Neuronal stem cell (in vitro differentiated cells): ENCODE data around the gene MEF2C.

ENCODE experiments used
- DNase-seq: peaks from one replicate; pipeline ENCODE4 v3.0.0-alpha.2; 2013; ENCODE audit warnings: low spot score
- H2AFZ ChIP-seq: one replicate; pipeline ENCODE4 v1.6.1; 2013; ENCODE audit warnings: mild to moderate bottlenecking, low read length, inconsistent platforms
- H2AK5ac ChIP-seq: 2 replicates; pipeline ENCODE4 v1.6.1; 2013; ENCODE audit warnings: low read depth, mild to moderate bottlenecking, inconsistent platforms, low read length, moderate library complexity, mixed read lengths
- H2BK120ac ChIP-seq: 2 replicates; pipeline ENCODE4 v1.6.1; 2013; ENCODE audit warnings: low read depth, mild to moderate bottlenecking, inconsistent platforms, low read length, moderate library complexity, mixed read lengths
- H2BK12ac ChIP-seq: one replicate; pipeline ENCODE4 v1.6.1; 2013; ENCODE audit warnings: low read length, inconsistent platforms
- H2BK15ac ChIP-seq: 2 replicates; pipeline ENCODE4 v1.6.1; 2013; ENCODE audit warnings: mild to moderate bottlenecking, low read length, inconsistent platforms, mixed read lengths
- H2BK5ac ChIP-seq: one replicate; pipeline ENCODE4 v1.6.1; 2013; ENCODE audit warnings: inconsistent platforms, mild to moderate bottlenecking, low read length, moderate library complexity
- H3K14ac ChIP-seq: one replicate; pipeline ENCODE4 v1.6.1; 2013; ENCODE audit warnings: low read length, inconsistent platforms
- H3K18ac ChIP-seq: 2 replicates; pipeline ENCODE4 v1.6.1; 2013; ENCODE audit warnings: low read length, inconsistent platforms
- H3K23ac ChIP-seq: 2 replicates; pipeline ENCODE4 v1.6.1; 2013; ENCODE audit warnings: low read depth, mild to moderate bottlenecking, mixed read lengths, low read length, inconsistent platforms; ENCODE audit not compliant: poor library complexity
- H3K27ac ChIP-seq: replicated peaks from 3 replicates; pipeline ENCODE4 v1.5.1; 2013; ENCODE audit warnings: low read length, inconsistent platforms
- H3K27me3 ChIP-seq, 3 experiments: 2 replicates each; pipeline ENCODE4 v1.6.1; 2013; ENCODE audit warnings: low read length in 3 of 3, mild to moderate bottlenecking in 2 of 3, inconsistent platforms in 1 of 3, low read depth in 1 of 3, mixed read lengths in 1 of 3, moderate library complexity in 1 of 3; ENCODE audit not compliant: control insufficient read depth in 3 of 3, insufficient read depth in 3 of 3
- H3K36me3 ChIP-seq, 2 donors: replicated peaks in 1 of 2; 2 replicates each; pipeline ENCODE4 v1.6.1; 2013; ENCODE audit warnings: low read length in 2 of 2; ENCODE audit not compliant: control insufficient read depth in 2 of 2, insufficient read depth in 2 of 2
- H3K4ac ChIP-seq: 2 replicates; pipeline ENCODE4 v1.6.1; 2013; ENCODE audit warnings: inconsistent platforms, mild to moderate bottlenecking, low read length, moderate library complexity
- H3K4me1 ChIP-seq, 2 donors: 1 replicate in 1 of 2; 2 replicates in 1 of 2; pipeline ENCODE4 v1.6.1; 2013; ENCODE audit warnings: low read length in 2 of 2, low read depth in 1 of 2; ENCODE audit not compliant: control insufficient read depth in 2 of 2, insufficient read depth in 1 of 2
- H3K4me2 ChIP-seq: one replicate; pipeline ENCODE4 v1.6.1; 2013; ENCODE audit warnings: mild to moderate bottlenecking, low read length, inconsistent platforms; ENCODE audit not compliant: insufficient read depth, poor library complexity, severe bottlenecking
- H3K4me3 ChIP-seq, 2 donors: 2 replicates each; pipeline ENCODE4 v1.5.1; 2013; ENCODE audit warnings: low read length in 2 of 2, mild to moderate bottlenecking in 2 of 2, inconsistent platforms in 1 of 2, moderate library complexity in 1 of 2
- H3K79me1 ChIP-seq: one replicate; pipeline ENCODE4 v1.6.1; 2013; ENCODE audit warnings: low read depth, mild to moderate bottlenecking, inconsistent platforms, low read length, moderate library complexity
- H3K9ac ChIP-seq: one replicate; pipeline ENCODE4 v1.6.1; 2013; ENCODE audit warnings: mild to moderate bottlenecking, low read depth, low read length, inconsistent platforms; ENCODE audit not compliant: poor library complexity
- H3K9me3 ChIP-seq, 2 donors: replicated peaks in 1 of 2; 2 replicates each; pipeline versions ENCODE3 to v1.6.1; 2013; ENCODE audit warnings: low read length in 2 of 2, mild to moderate bottlenecking in 2 of 2, inconsistent platforms in 1 of 2, low read depth in 1 of 2, mixed read lengths in 1 of 2, moderate library complexity in 1 of 2; ENCODE audit not compliant: control insufficient read depth in 2 of 2, insufficient read depth in 1 of 2
- H4K8ac ChIP-seq: one replicate; pipeline ENCODE4 v1.6.1; 2013; ENCODE audit warnings: low read depth, mild to moderate bottlenecking, inconsistent platforms, low read length, moderate library complexity
- H4K91ac ChIP-seq: one replicate; pipeline ENCODE4 v1.6.1; 2013; ENCODE audit warnings: low read length, low read depth, mild to moderate bottlenecking, inconsistent platforms; ENCODE audit not compliant: poor library complexity
- WGBS, 2 donors: extraction: QIAGEN DNeasy Blood & Tissue Kit; methylation state at CpG; one replicate each; pipeline ENCODE4 v1.1.7; 2013; ENCODE audit warnings: missing lambda C conversion rate in 2 of 2, mixed read lengths in 1 of 2; ENCODE audit not compliant: insufficient read length in 2 of 2, insufficient replicate concordance in 1 of 2; ENCODE audit errors: extremely low coverage in 2 of 2; 5-methylcytosine and 5-hydroxymethylcytosine counted together

MEF2C gene

GRCh38 chr5:88881571-88881971 is 1.4 kb downstream of the MEF2C start:
- H2AK5ac ChIP-seq = no peak overlapping the region
- no peak overlapping the region for H2AFZ ChIP-seq
- no peaks in the 10 kb centered on the region for H3K79me1 ChIP-seq
- H3K9ac ChIP-seq = no peak overlapping the region
- H3K4me3 ChIP-seq = no peak overlapping the region
- H3K9me3 ChIP-seq = no peaks in the 10 kb centered on the region
- no peak overlapping the region for H2BK120ac ChIP-seq
- no CpG with 5 or more reads among the region's 5 CpGs for WGBS, 2 donors
- peaks cover 0 to 9% of the 10 kb centered on the region in 2 donors for H3K4me1 ChIP-seq
- no peak overlapping the region for H2BK5ac ChIP-seq
- H4K8ac ChIP-seq = no peak overlapping the region
- H3K14ac ChIP-seq = no peak overlapping the region
- no peak for DNase-seq
- H2BK12ac ChIP-seq = no peak overlapping the region
- H3K23ac ChIP-seq = no peak overlapping the region
- no peak overlapping the region for H3K27ac ChIP-seq
- H3K18ac ChIP-seq = no peak overlapping the region
- no peak overlapping the region for H2BK15ac ChIP-seq
- H3K27me3 ChIP-seq = peaks cover 0 to 8% (median 6%) of the 10 kb centered on the region in 3 experiments
- no peak overlapping the region for H3K4ac ChIP-seq
- no peaks in the 10 kb centered on the region for H3K36me3 ChIP-seq
- no peak overlapping the region for H4K91ac ChIP-seq
- no peak overlapping the region for H3K4me2 ChIP-seq

- H2BK120ac ChIP-seq = no peak overlapping the region
- H3K9ac ChIP-seq = no peak overlapping the region
- no peak overlapping the region for H2AFZ ChIP-seq
- no peak overlapping the region for H2BK12ac ChIP-seq
- no peak overlapping the region for H3K23ac ChIP-seq
- H4K91ac ChIP-seq = no peak overlapping the region
- WGBS, 2 donors = no CpG with 5 or more reads among the region's 1 CpG
- no peak overlapping the region for H4K8ac ChIP-seq
- no peak overlapping the region for H3K4ac ChIP-seq
- no peaks in the 10 kb centered on the region for H3K36me3 ChIP-seq
- no peak overlapping the region for H2AK5ac ChIP-seq
- H3K27ac ChIP-seq = no peak overlapping the region
- no peak overlapping the region for H2BK15ac ChIP-seq
- H3K4me3 ChIP-seq = no peak overlapping the region
- no peak for DNase-seq
- no peak overlapping the region for H2BK5ac ChIP-seq
- H3K9me3 ChIP-seq = no peaks in the 10 kb centered on the region
- no peak overlapping the region for H3K14ac ChIP-seq
- peaks cover 0 to 9% of the 10 kb centered on the region in 2 donors for H3K4me1 ChIP-seq
- no peak overlapping the region for H3K4me2 ChIP-seq
- H3K18ac ChIP-seq = no peak overlapping the region
- H3K79me1 ChIP-seq = no peaks in the 10 kb centered on the region
- H3K27me3 ChIP-seq = peaks cover 0 to 6% (median 3%) of the 10 kb centered on the region in 3 experiments
Observed at GRCh38 chr5:88880201-88880600, 2.8 kb downstream of the MEF2C start.

GRCh38 chr5:88879724-88880123 is 3.3 kb downstream of the MEF2C start:
- Histone ChIP-seq H3K9ac (no peak overlapping the region), H3K14ac (no peak overlapping the region), H3K4me2 (no peak overlapping the region), H3K27me3 (peaks cover 0 to 4% (median 0%) of the 10 kb centered on the region in 3 experiments), H2BK15ac (no peak overlapping the region), H3K79me1 (no peaks in the 10 kb centered on the region), H3K36me3 (no peaks in the 10 kb centered on the region), H2BK12ac (no peak overlapping the region), H3K4ac (no peak overlapping the region), H4K91ac (no peak overlapping the region), H2BK5ac (no peak overlapping the region), H3K4me3 (no peak overlapping the region), H3K9me3 (no peaks in the 10 kb centered on the region), H2BK120ac (no peak overlapping the region), H2AFZ (no peak overlapping the region), H3K27ac (no peak overlapping the region), H3K18ac (no peak overlapping the region), H2AK5ac (no peak overlapping the region), H3K23ac (no peak overlapping the region), H4K8ac (no peak overlapping the region), H3K4me1 (peaks cover 0 to 9% of the 10 kb centered on the region in 2 donors)
- WGBS, 2 donors = no CpG with 5 or more reads among the region's 5 CpGs
- no peak for DNase-seq

GRCh38 chr5:88878976-88879375 is 4.0 kb downstream of the MEF2C start:
- Histone ChIP-seq H3K4me3 (no peak overlapping the region), H4K8ac (no peak overlapping the region), H4K91ac (no peak overlapping the region), H2AFZ (no peak overlapping the region), H2BK15ac (no peak overlapping the region), H3K27ac (no peak overlapping the region), H3K9ac (no peak overlapping the region), H3K79me1 (no peaks in the 10 kb centered on the region), H2BK5ac (no peak overlapping the region), H2BK12ac (no peak overlapping the region), H2AK5ac (no peak overlapping the region), H3K4me2 (no peak overlapping the region), H3K4me1 (peaks cover 0 to 9% of the 10 kb centered on the region in 2 donors), H3K9me3 (no peaks in the 10 kb centered on the region), H3K27me3 (no peaks in the 10 kb centered on the region), H3K36me3 (no peaks in the 10 kb centered on the region), H3K14ac (no peak overlapping the region), H3K4ac (no peak overlapping the region), H3K23ac (no peak overlapping the region), H2BK120ac (no peak overlapping the region), H3K18ac (no peak overlapping the region)
- no CpG with 5 or more reads among the region's 1 CpG for WGBS, 2 donors
- no peak for DNase-seq
